ENCODE data around the gene MESP1.

GRCh38 chr15:89799918-89800498 is 49.0 kb upstream of the MESP1 start:
- TF ChIP-seq YY1 (IDR thresholded peaks at IDR 0.05; ENCODE audit: insufficient read depth, insufficient read length) (no peak), ZNF274 (IDR thresholded peaks at IDR 0.05; ENCODE audit: low read depth, low read length) (no peak), SUZ12 (IDR thresholded peaks at IDR 0.05; ENCODE audit: extremely low read depth, insufficient read depth, insufficient read length) (no peak)

Data from NT2/D1 (cell line).